ENCODE data around the gene SRP68.

Gene SRP68

DNA sequence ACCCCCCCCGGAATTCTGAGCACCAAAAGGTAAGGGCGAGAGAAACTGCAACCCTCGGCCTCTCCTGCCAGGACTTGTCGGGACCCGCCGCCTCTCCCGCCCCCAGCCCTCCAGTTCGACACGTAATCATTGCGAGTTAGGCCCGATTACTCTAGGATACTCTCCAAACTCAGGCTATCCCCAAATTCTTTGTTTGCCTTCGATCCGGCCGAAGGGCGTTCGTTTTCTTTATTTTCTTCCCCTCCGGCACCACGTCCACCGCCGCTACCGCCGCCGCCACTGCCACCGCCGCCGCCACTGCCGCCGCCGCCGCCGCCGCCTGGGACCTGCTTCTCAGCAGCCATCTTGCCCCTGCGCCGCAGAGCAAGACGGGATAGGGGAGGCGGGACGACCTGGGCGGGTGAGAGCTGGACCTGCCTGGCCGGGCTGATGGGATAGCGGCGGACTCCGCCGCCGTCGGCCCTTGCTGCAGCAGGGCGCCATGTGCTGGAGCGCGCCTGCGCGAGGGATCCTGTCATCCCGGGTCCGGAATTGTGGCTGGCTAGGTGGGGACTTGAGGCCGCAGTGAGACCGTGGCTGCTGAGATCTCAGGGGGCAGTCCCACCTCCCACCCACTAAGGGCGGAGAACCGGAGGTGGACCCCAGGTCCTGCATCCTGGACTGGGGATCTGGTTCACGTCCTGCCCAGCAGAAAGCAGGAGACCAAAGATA lies at the start of gene SRP68:
Gene SRP68 (minus strand): TSS at position 370 of the 711 bp plus-strand sequence. CDS start 26 bp downstream, at position 344.
- DNase-seq: peak; percentile 75 to 76

DNA sequence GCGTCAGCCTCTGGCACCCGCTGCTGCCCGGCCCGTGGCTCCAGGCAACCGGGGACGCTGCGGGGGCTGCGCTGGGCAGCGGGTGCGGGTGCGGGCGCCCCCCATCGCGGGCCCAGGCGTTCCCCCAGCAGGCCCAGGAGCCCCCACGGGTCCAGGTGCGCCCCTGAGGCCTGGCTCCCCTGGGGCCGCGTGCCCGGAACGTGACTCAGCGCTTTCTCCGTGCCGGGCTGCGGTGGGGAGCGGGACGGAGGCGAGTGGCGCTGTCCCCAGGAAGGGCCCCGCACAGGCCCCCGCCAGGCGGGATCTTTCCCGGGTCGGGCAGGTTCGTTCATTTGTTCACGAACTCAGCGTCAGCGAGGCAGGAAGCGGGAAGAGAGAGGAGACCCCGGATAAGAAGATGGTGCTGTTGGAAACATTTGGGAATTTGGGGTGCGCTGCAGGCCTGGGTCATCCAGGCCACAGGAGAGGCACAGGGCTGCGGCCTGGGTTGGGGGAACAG lies 49.7 kb upstream of the SRP68 start:
- no peak for DNase-seq

DNA sequence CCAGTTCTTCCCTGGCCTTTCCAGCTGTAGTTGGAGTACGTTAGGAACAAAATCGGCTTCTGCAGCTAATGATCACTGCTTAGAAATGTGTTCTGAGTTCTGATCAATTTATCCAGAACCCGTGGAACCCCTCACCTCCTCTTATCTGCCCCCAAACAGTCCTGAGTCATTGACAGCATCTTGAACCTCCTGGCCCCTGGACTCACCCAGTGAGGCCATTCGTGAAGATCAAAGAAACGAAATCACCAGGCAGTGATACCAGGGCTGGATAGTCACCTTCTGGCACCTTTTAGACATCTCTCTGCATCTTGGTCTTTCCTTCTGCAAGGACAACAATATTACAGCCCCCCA lies 48.3 kb upstream of the SRP68 start:
- no peak for DNase-seq

DNA sequence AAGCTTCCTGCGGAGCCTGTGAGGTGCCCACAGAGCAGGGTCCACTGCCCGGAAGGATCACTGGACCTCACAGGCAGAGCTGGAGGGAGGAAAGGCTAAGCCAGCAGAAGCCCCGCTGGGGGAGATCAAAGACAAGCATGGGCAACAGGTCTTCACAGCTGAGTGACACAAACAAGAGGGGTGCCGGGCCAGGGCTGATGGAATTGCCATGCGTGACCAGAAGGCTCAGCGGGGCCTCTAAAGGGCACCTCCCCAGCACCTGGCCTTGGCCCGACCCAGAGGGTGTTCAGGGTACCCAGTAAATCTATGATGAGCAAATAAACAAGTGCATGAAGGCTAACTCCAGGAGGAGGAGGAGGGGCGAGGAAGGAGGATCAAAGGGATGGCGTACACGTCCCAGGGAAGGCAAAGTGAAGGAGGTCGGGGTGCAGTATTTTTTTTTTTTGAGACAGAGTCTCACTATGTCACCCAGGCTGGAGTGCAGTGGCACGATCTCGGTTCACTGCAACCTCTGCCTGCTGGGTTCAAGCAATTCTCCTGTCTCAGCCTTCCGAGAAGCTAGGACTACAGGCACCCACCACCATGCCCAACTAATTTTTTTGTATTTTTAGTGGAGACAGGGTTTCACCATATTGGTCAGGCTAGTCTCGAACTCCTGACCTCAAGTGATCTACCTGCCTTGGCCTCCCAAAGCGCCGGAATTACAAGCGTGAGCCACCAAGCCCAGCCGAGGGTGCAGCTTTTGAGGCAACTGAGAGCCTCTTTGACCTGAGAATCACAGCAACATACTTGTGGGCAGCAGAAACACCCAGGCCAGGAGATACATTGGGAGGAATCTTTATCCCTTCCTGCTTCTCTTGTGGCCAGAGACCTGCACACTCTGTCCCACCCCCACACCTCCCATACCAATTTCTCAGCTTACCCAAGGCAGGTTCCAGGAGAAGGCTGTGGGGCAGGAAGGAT lies 47.4 kb upstream of the SRP68 start:
- no peak for DNase-seq

DNA sequence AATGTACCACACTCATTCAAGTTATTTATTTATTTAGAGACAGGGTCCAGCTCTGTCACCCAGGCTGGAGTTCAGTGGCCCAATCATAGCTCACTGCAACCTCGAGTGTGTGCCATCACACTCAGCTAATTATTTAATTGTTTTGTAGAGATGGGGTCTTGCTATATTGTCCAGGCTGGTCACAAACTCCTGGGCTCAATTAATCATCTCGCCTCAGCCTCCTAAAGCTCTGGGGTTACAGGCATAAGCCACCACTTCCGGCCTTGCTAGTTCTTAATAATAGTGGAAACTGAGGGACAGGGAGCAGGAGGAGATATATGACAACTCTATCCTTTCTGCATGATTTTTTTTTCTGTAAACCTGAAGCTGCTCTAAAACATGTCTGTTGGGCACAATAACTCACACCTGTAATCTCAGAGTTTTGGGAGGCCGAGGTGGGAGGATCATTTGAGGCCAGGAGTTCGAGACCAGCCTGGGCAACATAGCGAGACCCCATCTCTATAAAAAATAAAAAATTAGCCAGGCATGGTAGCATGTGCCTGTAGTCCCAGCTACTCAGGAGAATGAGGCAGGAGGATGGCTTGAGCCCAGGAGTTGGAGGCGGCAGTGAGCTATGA lies 42.9 kb upstream of the SRP68 start:
- no peak for DNase-seq

DNA sequence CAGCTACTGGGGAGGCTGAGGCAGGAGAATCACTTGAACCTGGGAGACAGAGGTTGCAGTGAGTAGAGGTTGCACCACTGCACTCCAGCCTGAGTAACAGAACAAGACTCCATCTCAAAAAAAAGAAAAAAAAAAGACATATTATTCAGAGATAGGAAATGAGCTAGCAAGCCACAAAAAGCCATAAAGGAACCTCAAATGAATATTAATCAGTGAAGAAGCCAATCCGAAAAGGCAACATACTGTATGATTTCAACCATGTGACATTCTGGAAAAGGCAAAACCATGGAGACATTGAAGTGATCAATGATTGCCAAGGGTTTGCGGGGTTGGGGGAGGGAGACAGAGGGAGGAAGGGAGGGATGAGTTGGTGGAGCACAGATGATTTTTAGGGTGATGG lies 39.6 kb upstream of the SRP68 start:
- DNase-seq: no peak

DNA sequence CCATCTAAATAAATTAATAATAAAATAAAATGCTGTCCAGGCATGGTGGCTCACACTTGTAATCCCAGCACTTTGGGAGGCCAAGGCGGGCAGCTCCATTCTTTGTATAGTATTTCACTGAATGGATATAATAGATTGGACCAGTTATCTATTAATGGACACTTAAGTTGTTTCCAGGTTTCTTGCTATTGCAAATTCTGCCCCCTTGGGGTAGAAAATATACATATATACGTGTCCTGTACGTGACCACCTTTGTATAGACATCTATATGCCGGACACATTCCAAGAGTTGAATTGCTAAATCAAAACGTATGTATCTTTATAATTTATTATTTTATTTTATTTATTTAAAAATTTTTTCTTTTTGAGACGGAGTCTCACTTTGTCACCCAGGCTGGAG lies 35.2 kb upstream of the SRP68 start:
- no peak for DNase-seq

DNA sequence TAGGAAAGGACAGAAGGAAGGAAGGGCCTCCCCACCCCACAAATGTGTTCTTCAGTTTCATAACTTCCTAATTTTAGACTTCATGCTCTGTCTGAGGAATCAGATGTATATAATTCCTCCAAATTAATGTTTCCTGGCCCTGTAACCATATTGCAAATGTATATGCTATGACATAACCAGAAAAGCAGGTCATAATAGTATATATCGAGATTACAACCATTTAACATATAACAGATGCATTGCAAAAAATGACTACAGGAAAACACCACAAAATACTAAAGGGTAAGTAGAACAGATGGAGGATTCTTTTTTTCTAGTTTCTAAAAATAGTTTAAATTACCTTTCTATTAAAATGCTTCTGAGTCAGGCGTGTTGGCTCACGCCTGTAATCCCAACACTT lies 34.4 kb upstream of the SRP68 start:
- no peak for DNase-seq

DNA sequence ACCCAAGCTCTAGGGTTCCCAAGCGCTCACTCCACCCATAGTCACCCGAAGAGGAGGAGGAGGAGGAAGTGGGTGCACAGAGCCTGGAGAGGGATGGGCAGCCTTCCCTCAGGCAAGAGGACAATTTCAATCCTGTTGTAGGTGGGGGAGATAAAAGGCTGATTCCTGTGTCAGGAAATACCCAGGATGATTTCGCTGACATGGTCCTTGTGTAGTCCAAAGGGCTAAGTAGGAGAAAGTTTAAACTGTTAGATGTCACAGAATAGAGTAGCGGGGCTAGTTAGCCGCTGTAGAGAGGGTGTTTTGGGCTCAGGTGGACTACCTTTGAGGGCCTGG lies 32.5 kb upstream of the SRP68 start:
- no peak for DNase-seq

DNA sequence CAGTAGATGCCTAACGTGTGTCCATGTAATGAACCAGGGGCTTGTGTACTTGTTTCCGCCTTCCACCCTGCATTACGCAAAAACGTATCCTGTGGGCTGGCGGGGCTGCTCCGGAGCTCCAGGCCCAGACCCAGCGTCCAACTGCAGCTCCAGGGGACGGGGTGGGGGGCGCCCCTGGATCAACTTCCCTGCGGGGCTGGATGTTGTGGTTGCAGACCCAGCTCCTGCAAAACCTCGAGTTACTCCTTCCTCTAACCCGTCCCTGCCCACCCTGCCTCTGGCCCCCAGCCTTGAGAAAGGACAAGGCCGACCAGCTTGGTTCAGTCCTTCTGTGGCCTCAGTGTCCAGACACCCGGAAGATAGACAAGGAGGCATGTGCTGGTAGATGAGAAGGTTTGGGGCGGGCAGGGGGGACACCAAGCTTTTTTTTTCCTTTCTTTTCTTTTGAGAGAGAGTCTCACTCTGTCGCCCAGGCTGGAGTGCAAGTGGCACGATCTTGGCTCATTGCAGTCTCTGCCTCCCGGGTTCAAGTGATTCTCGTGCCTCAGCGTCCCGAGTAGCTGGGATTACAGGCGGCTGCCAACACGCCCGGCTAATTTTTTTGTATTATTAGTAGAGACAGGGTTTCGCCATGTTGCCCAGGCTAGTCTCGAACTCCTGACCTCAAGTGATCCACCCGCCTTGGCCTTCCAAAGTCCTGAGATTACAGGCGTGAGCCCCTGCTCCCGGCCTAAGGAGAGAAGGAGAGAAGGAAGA lies 32.0 kb upstream of the SRP68 start:
- no peak for DNase-seq

DNA sequence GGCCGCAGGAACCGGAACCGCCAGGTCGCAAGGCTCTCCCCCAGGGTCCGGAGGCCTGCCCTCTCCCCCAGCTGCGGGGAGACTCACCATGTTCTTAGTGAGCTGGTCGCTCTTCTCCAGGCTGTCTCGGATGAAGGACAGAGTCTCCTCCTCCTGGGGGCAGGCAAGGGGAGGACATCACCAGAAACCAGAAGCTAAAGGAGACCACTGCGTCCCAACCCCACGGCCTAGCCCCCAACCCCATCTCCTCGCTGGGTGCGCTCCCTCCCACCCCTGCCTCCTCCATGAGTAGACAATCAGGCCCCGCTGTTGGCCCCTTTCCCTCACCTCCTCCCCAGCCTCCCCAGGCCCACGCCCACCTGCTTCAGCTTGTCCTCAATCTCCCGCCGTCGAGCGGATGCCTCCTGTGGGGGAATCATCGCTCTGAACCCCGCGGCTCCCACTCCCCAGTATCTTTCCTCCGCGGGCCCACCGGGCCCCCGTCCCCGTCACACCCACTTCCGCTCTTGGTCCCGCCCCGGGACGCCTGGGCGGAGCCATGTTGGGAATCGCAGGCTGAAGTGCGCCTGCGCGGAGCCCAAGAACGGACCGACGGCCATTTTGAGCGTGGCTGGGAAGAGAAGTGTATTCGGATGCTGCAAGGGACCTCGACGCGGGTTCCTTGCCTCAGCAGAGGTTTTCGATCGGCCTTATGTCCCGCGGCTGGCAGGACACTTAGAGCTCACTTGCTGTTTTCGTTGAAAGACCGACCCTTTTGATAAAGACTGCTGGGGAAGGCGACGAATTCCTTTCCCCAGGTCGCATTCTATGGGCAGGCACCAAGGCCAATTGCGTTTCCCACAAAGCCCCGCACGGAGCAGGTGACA lies 31.2 kb upstream of the SRP68 start, which contains the start of gene EXOC7:
Gene EXOC7 (minus strand): TSS at position 514 of the 866 bp plus-strand sequence. CDS start 95 bp downstream, at position 419.
- DNase-seq: peak; percentile 88

DNA sequence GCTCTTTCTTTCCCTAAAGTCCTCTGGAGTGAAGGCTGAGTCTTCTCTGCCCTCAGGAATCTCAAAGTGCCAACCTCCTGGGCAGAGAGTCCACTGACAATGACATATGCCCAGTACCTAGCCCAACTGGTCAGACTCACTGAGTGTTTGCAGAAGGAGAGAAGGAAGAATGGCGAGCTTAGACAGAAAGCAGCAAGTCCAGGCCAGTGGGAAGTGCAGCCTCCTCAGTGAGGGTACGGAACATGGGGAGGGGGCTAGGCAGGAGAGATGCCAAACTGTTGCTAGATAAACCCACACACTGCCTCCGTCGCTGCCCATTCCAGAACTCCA lies 30.6 kb upstream of the SRP68 start:
- DNase-seq: no peak

DNA sequence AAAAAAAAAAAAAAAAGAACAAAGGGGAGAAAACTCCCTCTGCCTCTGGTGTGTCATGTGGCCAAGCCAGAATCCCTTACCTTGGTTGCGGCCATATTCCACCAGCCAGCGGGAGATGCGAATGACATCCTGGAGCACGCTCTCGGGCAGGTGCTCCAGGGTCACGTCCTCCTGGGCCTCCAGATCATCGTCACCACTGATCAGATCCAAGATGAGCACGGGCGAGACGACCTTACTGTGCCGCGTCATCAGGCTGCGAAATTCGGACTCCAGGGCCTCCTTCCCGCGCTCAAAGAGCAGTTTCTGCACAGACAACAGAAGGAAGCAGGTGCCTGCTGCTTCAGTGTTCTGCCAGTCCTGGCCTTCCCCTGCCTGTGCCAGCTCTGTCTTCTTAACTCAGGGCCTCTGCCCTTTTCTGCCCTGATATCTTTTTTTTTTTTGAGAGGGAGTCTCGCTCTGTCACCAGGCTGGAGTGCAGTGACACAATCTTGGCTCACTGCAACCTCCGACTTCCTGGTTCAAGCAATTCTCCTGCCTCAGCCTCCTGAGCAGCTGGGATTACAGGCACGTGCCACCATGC lies 25.5 kb upstream of the SRP68 start:
- DNase-seq: no peak

DNA sequence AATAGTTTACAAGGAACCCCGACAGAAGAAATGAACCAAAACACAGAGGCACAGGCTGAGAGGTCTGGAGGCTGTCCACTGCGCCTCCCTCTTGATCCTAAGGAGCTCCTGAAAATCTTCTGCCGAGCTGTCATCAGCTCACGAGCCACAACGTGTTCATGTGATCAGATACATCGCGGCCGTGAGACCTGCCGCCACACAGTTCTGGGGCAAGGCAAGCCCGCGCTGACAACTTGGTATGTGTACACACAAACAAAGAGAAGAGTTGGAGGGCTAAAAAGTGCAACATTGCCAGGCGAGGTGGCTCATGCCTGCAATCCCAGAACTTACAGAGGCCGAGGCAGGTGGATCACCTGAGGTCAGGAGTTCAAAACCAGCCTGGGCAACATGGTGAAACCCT lies 23.6 kb upstream of the SRP68 start:
- no peak for DNase-seq

DNA sequence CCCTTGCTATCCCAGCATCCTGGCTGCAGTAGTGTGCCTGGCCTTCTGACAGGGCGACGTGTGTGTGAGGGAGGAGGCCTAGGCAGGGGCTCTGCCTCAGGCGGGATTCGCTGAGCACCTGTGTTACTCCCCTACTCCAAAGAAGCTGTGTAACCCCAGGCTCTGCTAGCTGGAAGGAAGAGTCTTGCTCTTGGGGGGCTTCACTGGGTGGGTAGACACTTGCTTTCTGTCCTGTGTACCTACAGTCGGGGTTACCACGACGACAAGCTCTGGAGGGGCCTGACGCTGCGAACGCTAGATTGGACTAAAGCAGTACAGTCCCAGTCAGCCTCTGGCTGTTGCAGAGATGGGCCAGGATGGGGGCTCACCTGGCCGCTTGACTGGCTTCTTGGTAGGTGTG lies 21.7 kb upstream of the SRP68 start:
- no peak for DNase-seq

DNA sequence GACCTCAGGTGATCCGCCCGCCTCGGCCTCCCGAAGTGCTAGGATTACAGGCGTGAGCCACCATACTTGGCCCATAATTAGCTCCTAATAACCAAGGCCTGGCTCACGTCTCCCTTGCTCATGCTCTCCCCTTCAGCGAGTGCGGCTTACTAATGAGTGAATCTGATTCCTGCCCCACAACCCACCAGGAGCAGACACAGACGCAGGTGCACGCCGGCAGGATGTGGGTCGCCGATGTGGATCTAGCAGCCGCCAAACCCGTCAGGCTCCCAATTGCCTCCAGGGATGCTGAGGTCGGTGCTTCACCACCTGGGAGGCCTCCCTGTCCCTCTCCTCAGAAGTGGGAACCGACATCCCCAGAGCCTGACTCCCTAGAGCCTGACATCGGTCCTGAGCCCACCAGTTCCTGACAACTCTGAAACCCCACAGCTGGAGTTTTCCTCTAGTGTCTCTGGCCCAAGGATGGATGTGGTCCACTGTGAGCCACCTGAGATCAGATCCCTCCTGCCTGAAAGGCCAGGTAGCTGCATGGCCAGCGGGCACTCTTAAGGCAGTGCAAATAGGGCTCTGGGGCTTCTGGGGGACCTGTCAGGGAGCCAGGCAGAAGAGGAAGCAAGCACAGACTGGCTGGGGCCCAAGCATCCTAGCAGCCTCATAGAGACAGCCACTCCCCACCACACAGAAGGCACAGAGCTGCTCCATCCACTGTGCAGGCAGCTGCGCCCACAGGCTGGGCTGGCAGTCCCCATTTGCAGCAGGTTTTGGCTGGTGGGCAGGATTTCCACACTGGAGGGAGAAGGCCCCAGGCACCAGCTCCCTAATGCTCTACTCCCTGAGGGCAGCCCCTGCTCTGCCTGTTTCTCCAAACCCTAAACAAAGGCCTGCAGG lies 20.5 kb upstream of the SRP68 start:
- no peak for DNase-seq

DNA sequence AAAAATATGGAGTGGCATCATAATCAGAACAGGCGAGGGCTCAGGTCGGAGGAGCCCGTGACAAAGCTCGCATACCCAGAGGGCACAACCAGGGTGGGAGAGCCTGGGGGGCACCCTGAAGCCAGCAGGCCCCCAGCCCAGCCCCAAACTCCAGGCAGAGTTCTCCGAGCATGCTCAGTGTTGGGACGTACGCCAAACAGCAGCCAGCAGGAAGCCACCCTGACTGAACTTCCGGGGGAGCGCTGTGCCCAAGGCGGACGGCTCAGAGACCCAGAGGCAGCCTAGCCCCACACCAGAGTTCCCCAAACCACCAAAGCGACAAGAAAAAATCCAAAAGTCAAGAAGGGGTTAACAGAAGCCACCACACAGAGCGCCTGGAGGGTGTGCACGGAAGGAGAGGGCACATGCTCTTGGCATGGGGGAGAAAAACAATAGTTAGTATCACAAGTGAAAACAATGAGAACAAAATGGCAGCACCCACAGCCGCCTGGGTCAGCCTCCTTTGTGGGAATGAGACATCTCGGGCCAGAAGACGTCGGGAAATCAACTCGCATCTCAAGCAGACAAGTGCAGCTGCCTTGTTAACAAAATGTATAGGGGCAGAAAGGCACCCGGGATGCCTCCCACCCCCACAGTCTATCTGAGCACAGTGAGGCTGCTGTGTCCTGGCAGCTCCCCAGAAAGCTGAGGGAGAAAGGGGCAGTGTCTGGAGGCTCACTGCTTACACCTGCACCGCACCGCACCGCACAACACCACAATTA lies 19.4 kb upstream of the SRP68 start:
- DNase-seq: no peak

DNA sequence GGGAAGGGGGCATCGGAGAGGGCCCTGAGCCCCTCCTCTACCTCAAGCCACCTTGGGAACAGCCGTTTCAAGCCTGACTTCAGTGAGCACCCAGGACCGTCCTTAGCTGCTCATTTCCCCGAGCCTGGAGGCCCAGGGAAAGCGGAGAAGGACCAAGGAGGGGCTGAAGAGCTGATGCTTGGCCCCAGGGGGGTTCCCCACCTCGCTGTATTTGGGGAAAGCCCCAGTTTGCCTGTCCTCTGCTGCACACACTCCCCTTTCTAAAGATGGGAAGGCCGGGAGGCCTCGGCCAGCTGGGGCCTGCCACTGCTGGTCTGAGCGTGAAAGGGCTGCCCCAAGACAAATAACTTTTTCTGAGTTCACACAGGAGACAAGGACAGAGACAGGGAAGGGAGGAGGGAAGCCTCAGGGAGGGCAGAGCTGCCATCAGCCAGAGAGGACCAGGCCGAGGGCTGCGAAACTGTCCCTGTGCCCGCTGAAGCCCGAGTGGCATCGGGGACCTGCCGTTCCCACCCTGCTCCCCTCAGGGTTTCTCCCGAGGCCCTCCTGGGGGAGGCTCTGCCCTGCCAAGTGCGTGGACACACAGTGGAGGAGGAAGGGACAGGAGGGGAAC lies 18.3 kb upstream of the SRP68 start:
- no peak for DNase-seq
